DMS 273 (cell line): ENCODE measurements around the gene FBLN5.
"Not testable (repeated sequence)": the region's sequence is repeated elsewhere in the genome, so short reads cannot be mapped to it uniquely, and the experiment has no call there.

Source experiments
- DNase-seq: peaks from one replicate; lab custom pipeline; 2025; ENCODE audit not compliant: unreplicated experiment; lab: John Stamatoyannopoulos, UW

FBLN5 gene

DNA sequence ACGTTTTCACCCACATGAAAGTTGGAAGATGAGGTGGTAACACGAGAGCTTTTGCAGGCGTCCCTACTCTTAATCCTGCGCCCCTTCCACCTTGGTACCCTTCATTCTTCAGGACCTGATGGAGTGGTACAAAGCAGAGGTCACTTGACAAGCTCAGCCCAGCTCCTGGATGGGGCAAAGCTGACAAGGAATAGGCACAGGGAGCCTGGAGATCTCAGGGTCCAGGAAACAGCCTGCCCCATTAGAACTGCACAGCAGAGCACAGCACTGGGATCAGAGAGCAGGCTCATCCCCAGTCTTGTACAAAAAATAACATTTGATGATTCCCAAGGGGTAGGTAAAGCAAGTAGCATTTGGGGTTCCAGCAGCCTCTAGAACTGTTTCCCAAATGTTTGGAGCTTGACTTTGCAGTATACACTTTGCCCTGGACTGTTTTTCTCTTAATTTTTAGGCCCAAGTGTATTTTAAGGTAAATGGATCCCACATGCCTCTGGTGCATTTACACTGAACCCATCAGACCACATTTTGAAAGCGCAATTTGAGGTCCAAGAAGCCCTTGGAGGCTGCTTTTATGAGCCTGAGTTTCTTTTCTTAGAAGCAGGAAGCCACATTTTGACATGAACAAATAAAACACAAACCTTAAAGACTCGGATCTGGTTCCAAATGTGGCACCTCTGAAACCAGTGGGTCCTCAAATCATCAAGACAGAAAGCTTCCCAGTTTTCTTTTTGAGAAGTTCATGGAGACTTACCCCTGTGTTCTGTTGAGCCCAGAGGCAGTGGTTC is 80.8 kb downstream of the FBLN5 start:
- DNase-seq = no peak

DNA sequence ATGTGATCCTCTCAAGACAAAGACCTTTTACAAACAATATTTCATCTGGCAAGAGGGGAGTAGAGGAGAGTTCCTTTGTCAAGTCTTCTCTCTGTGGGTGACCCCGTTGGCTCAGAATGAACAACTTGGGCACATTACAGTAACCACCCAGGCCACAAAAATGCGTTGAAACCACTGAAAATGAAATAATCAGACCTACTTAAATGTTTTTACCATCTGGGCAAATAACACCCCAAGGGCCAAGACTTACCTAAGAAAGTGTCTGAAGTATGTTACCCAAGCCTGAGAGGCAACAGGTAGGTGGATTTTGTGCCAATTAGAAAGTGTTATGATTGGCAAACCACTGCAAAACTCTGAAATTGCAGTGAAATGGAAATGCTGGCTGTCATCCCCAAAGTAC is 81.4 kb downstream of the FBLN5 start:
- no peak for DNase-seq

DNA sequence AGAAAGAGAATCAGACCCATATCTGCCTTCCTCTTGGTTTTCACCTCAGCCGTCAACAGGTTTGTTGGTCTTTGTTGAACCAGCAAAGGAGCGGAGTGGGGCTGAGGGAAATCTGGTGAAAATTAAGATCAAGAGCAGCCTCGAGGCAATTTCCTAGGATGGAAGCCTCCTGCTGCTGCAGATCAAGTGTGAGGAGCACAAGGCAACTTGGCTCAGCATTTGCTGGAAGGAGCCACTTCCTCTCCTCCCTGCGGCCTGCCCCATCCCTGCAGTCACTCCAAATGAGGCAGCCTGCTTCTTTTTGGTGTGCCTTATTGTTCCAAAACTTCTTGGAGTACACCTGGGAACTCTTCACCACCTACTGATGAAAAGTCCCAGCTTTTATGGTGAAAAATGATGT is 85.1 kb downstream of the FBLN5 start:
- DNase-seq = no peak

- DNase-seq = no peak
Observed at GRCh38 chr14:91861091-91861490, 86.4 kb downstream of the FBLN5 start.

GRCh38 chr14:91860238-91860637 is 87.3 kb downstream of the FBLN5 start:
- no peak for DNase-seq

- no peak for DNase-seq
Observed at GRCh38 chr14:91858536-91859275, 88.8 kb downstream of the FBLN5 start.

DNA sequence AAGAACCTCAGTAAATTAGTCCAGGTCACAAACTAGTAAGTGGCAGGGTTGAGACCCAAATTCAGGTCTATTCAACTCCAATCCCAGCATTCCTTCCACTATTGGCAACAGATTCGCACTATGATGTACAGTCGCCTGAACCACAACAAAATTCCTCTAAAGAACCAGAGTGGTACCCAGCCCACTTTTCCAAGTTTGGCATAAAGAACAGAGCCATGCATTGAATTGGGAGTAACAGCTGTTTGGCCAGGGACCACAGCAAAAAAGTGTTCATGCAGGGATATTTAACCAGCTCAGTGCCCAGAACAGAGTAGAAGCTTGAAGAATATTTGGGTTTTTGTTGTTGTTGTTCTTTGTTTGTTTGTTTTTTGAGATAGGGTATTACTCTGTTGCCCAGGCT is 89.9 kb downstream of the FBLN5 start:
- DNase-seq = no peak

GRCh38 chr14:91854327-91854934 is 93.1 kb downstream of the FBLN5 start:
- no peak for DNase-seq

DNA sequence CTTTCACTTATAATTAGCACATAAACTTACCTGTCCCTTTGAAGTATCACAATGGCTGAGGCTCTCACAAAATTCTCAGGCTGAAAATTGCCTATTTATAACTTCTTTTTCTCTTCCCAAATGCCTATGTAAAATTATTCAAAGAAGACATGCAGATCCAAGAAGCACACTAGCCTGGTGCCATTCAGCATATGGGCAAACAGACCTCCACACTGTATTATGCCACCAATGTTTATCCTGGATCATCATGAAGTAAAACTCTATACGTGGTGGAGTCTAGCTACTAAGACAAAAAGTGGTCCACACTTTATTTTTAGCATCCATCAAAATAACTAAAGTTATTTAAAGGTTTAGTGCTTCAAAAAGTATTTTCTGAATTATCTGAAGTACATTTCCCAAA is 95.9 kb downstream of the FBLN5 start:
- DNase-seq = no peak

- DNase-seq = no peak
Observed at GRCh38 chr14:91848504-91849001, 98.9 kb downstream of the FBLN5 start.

- no peak for DNase-seq
Observed at GRCh38 chr14:91847693-91848092, 99.8 kb downstream of the FBLN5 start.

- DNase-seq = no peak
Observed at GRCh38 chr14:91845652-91846051, 101.8 kb downstream of the FBLN5 start.

DNA sequence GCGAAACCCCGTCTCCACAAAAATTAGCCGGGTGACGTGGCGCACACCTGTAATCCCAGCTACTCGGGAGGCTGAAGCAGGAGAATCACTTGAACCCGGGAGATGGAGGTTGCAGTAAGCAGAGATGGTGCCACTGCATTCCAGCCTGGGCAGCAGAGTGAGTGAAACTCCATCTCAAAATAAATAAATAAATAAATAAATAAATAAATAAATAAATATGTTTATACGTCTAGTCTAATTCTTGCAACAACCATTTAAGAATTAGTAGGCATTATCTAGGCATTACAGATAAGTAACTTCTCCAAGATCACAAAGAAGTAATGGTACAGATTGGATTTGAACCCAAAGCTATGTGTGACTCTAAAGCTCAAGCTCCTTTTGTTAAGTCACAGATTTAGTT is 102.4 kb downstream of the FBLN5 start:
- not testable (repeated sequence) for DNase-seq

DNA sequence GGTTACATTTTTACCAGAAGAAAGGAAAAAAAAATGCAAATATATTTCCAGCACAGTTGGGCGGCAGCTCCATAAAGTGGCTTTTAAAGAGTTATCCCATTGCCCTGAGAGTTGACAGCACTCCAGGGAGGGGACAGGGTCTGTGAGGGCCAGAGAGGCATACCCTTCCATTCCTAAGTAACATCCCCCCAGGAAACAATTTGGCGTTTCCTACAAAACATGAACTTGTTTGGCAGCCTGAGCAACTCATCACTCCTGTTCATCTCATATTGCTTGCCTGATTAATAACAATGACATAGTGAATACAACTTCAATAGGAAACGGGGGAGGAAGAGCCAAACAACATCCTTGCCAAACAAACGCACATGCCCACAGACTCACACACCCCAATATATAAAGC is 103.5 kb downstream of the FBLN5 start:
- DNase-seq = no peak

DNA sequence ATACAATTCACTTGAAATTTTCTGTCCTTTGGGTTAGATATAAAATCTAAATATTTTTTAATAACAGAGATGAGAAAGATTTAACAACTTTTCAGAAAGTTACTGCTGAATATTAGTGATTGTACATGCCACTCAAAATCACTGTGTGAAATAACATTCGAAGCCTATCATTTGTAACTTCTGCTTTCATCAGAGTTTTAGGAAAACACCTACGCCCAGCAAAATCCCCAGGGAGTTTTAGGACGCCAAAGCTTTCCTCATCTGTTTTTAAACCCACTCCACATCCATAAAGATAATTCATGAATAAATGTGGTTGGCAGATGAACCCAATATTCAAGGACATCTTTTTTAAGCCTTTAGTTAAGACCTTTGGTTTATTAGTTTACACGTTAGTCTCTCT is 104.1 kb downstream of the FBLN5 start:
- DNase-seq = no peak

- DNase-seq = no peak
Observed at GRCh38 chr14:91841065-91841464, 106.4 kb downstream of the FBLN5 start.

DNA sequence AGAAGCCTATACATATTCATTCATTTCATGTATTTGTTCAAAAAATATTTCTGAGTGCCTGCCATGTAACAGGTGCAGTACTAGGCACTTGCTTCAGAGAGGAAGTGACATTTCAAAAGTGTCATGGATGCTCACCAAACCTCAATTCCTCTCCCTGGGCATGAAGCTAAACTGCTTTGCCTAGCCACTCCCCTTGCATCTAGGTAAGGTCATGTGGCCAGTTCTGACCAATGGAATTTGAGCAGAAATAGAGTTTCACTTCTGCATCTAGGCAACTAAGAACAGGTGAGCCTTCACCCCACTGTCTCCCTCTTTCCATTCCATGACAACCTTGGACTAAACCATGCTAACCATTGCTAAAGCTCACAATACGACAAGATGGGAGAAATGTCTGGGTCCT is 107.7 kb downstream of the FBLN5 start:
- DNase-seq = no peak

DNA sequence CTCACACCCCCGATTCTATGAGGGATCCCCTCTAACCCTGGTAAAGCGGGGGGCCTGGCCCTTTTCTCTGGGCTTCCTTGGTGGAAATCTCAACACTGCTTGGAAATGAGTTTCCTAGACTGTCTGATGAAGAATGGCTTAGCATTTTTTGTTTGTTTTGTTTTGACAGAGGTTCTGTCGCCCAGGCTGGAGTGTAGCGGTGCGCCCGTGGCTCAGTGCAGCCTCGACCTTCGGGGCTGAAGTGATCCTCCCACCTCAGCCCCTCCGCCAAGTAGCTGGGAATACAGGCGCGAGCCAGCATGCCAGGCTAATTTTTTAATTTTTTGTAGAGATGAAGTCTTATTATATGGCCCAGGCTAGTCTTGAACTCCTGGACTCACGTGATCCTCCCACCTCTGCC is 110.4 kb downstream of the FBLN5 start:
- no peak for DNase-seq

DNA sequence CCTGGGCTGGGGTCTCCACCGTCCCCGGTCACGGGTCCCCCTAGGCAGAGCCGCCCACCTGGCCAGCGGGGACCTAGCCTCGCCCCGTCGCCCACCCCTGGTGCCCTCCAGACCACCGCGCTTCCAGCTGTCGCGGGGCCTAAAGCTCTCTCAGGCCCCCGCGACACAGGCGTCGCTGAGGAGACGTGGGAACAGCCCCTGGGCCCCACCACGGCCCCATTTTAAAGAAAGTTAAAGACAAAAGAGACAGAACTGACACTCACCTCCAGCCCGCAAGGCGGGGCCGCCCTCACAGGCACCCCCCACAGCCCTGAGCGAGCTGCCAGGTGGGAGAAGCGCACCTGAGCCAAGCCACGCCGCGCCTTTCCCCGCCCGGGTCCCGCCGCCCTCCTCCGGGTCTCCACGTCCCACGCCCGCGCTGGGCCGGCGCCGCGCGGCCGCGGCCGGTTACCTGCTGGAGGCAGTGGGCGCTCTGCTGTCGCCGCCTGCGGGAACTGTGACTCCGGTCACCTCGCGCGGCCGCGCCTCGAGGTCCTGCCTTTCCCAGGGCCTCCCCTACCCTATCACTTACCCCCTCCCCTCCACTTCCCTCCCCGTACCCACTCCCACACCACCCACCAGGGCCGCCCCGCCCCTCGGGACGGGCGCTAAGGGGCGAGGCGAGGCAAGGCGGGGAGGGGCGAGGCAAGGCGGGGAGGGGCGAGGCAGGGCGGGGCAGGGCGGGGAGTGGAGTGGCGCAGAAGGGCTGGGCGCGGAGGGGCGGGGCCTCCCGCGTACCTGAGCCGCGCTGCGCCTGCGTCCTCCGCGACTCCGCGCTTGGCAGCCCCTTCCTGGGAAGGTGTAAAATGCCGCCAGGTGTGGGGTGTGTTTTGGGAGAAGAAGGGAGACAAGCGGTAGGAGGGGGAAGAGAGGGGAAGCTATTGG is 111.3 kb downstream of the FBLN5 start:
- peak; percentile 77 for DNase-seq

- DNase-seq = peak; percentile 37
Observed at GRCh38 chr14:91835197-91835919, 112.1 kb downstream of the FBLN5 start.
